ENCODE data around the gene HDGF.

DNA sequence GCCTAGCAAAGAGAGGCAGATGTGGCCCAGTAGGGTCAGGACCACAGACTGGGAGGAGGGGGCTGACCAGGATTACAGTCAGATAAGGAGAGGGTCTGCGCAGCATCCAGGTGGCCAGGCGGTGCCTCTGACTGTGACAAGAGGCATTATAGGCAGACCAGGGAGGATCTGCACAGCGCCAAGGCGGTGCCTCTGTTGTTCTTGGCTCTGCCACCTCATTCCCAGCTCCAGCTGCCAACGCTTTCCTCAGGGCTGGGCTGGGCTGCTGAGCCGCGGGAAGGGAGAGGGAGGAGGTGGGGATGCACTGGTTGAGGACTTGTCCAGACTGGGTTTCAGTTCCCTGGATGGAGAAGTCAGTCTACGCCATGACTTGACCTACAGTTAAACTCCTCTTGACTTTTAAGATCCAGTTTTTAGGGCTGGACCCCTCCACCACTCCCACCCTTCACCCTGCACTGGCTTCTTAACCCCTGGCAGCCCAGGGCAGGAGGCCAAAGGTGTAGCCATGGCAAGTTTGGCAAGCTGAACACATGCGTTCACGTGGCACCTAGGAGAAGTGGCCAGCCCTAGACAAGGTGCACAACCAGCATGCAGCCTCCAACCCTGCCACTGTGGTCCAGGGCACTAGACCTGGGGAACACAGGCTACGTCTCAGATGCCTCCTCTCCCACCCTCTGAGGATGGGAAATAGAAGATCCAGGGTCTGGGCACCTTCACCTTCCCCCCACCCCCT is 41.6 kb downstream of the HDGF start:
- TF ChIP-seq, protein P1, sequence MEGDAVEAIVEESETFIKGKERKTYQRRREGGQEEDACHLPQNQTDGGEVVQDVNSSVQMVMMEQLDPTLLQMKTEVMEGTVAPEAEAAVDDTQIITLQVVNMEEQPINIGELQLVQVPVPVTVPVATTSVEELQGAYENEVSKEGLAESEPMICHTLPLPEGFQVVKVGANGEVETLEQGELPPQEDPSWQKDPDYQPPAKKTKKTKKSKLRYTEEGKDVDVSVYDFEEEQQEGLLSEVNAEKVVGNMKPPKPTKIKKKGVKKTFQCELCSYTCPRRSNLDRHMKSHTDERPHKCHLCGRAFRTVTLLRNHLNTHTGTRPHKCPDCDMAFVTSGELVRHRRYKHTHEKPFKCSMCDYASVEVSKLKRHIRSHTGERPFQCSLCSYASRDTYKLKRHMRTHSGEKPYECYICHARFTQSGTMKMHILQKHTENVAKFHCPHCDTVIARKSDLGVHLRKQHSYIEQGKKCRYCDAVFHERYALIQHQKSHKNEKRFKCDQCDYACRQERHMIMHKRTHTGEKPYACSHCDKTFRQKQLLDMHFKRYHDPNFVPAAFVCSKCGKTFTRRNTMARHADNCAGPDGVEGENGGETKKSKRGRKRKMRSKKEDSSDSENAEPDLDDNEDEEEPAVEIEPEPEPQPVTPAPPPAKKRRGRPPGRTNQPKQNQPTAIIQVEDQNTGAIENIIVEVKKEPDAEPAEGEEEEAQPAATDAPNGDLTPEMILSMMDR (IDR thresholded peaks at IDR 0.05; ENCODE audit: poor library complexity), result no peak
- no peak for TF ChIP-seq EZH2 (IDR thresholded peaks at IDR 0.05; ENCODE audit: borderline replicate concordance)

Measured in hepatocyte (in vitro differentiated cells).